Stimulated activated naive B cell treated with anti-CD40 and anti-IgM and Interleukin-4, amounts not matched to agents 10 μg/mL and 1 μg/mL and 100 μg/mL, for 72 hours (primary cell): ENCODE measurements around the gene ZNF205.

Experiments used
- ATAC-seq, 2 donors: fragments of 150-1000 bp; cut with Tn5 transposase; replicated peaks; 2 replicates each; pipeline ENCODE4 v1.10.0; 2021; ENCODE audit warnings: moderate library complexity in 1 of 2
- DNase-seq: peaks from one replicate; pipeline ENCODE4 v3.0.0; 2021
- H3K27ac Mint-ChIP-seq: one replicate; pipeline ENCODE4 v1.8.0; 2022; ENCODE audit warnings: mild to moderate bottlenecking, mixed read lengths
- H3K27me3 Mint-ChIP-seq, 2 donors: one replicate each; pipeline ENCODE4 v1.8.0; 2022; ENCODE audit warnings: mixed read lengths in 2 of 2
- H3K36me3 Mint-ChIP-seq, 2 donors: one replicate each; pipeline ENCODE4 v1.8.0; 2022; ENCODE audit warnings: mixed read lengths in 2 of 2, mild to moderate bottlenecking in 1 of 2
- H3K4me1 Mint-ChIP-seq, 2 donors: one replicate each; pipeline ENCODE4 v1.8.0; 2022; ENCODE audit warnings: mixed read lengths in 2 of 2, mild to moderate bottlenecking in 1 of 2
- H3K4me3 Mint-ChIP-seq, 2 donors: one replicate each; pipeline ENCODE4 v1.8.0; 2022; ENCODE audit warnings: mild to moderate bottlenecking in 2 of 2, mixed read lengths in 2 of 2, moderate library complexity in 1 of 2
- H3K9me3 Mint-ChIP-seq, 2 donors: one replicate each; pipeline ENCODE4 v1.8.0; 2022; ENCODE audit warnings: mixed read lengths in 2 of 2, mild to moderate bottlenecking in 1 of 2

ZNF205 gene

DNA sequence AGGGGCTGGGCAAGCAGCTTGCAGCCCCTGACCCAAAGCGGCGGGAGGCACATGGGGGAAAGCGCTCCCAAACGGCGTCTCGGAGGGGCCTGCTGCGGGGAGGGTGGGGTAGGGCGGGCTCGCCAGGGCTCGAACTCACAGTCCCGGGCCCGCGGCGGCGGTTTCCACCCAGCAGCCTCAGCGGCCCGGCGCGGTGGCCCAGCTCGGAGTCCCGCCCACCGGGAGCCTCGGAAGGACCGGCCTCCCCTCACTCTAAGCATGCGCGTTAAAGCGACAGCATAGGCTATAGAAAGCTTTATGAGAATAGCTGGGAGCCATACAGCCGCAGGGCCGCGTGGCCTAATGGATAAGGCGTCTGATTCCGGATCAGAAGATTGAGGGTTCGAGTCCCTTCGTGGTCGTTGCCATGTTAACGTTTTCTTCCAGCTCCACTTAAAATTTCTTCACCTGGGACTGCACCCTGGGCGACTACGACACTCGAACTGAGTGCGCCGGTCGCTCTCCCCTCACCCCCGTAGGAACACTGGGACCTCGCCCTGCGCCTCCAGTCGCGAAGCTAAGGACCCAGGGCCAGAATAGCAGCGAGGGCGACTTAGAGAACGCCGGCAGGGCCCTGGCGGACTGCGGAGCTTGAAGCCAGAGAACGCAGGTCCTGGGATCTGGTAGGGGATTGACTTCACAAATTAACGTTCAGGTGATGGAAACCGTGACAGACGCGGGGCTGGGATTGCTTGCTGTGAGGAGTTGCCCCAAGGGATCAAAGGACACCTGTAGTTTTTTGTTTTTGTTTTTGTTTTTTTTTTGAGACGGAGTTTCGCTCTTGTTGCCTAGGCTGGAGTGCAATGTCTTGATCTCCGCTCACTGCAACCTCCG is 38.2 kb downstream of the ZNF205 start:
- peaks cover 5 to 11% of the 10 kb centered on the region in 2 donors for H3K27me3 Mint-ChIP-seq
- peaks cover 7 to 11% of the 10 kb centered on the region in 2 donors for H3K36me3 Mint-ChIP-seq
- ATAC-seq (peak; percentile 83 to 90), DNase-seq (peak; percentile 98)
- peaks cover 23 to 32% of the 10 kb centered on the region in 2 donors for H3K4me1 Mint-ChIP-seq
- H3K27ac Mint-ChIP-seq, result peak overlapping the region; percentile 98
- peak overlapping the region; percentile 92 to 95 for H3K4me3 Mint-ChIP-seq
- H3K9me3 Mint-ChIP-seq, result peaks cover 4% of the 10 kb centered on the region in 2 donors

DNA sequence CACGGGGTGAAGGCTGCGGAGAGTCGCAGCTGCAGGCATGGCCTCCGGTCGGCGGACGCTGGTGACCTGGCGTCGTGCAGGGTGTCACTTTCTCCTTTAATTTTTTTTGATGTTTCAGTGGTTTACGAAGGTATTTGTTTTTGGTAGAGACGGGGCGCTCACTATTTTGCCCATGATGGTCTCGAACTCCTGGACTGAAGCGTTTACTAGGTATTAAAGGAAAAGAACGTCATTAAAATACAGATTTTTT is 39.6 kb downstream of the ZNF205 start:
- Mint-ChIP-seq H3K9me3 (peaks cover 4% of the 10 kb centered on the region in 2 donors), H3K36me3 (peaks cover 7 to 11% of the 10 kb centered on the region in 2 donors), H3K4me1 (peaks cover 23 to 32% of the 10 kb centered on the region in 2 donors), H3K27me3 (peaks cover 5 to 11% of the 10 kb centered on the region in 2 donors), H3K4me3 (peak overlapping the region; percentile 76 to 79), H3K27ac (peak overlapping the region; percentile 96)
- DNase-seq (no peak), ATAC-seq (no peak)

DNA sequence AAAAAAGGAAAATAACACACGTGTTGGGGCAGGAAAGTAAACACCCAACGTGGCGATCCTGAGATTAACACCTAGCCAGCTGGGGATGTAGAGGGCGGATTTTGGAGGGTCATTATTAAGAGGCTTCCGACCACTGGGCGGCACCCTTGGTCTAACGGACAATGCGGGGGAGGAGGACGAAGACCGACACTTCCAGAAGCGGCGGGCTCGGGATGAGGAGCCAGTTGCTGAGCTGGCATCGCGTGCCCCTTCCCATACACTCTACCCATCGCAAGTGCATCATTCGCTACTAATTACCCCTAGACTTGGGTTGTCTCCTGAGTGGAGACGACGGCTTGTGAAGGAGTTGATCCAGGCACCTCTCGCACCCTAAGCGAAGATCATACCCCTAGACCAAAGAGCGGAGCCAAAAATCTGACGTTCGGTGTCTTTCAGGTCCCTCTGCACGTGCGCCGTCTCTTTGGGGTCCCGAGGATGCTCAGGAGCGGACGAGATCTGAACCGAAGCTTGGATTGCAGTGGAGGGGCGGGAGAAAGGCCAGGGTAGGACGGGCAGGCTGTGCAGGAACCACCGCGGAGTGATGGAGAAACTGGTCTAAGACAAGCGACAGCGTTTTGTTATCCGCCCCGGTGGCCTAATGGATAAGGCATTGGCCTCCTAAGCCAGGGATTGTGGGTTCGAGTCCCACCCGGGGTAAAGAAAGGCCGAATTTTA is 40.0 kb downstream of the ZNF205 start:
- peak in 1 of 2 donors; percentile 24 for ATAC-seq
- peaks cover 5 to 10% of the 10 kb centered on the region in 2 donors for H3K27me3 Mint-ChIP-seq
- H3K9me3 Mint-ChIP-seq, result peaks cover 4% of the 10 kb centered on the region in 2 donors
- peaks cover 25 to 36% of the 10 kb centered on the region in 2 donors for H3K4me1 Mint-ChIP-seq
- peaks cover 9 to 13% of the 10 kb centered on the region in 2 donors for H3K36me3 Mint-ChIP-seq
- peak; percentile 77 for DNase-seq
- H3K27ac Mint-ChIP-seq, result peak overlapping the region; percentile 96
- peak overlapping the region; percentile 76 to 79 for H3K4me3 Mint-ChIP-seq

DNA sequence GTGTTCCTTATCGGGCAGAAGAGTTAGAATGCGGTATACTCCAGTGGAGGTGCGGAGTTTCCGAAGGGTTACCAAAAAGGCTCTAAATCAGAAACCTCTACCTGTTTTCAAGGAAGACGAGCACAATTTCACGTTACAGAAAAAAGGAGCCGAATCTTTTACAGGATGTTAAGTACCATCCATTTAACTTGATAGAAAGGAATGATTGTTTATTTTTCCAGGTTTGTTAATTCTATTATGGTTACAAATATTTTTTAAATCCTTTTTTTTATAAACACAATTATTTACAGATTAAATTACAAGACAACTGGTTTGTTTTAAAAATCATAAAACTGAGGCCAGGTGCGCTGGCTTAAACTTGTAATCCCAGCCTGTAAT is 40.6 kb downstream of the ZNF205 start:
- peak overlapping the region; percentile 96 for H3K27ac Mint-ChIP-seq
- H3K4me1 Mint-ChIP-seq, result peaks cover 31 to 42% of the 10 kb centered on the region in 2 donors
- H3K4me3 Mint-ChIP-seq, result peak overlapping the region; percentile 76 to 79
- peaks cover 8 to 10% of the 10 kb centered on the region in 2 donors for H3K27me3 Mint-ChIP-seq
- H3K9me3 Mint-ChIP-seq, result peaks cover 4% of the 10 kb centered on the region in 2 donors
- ATAC-seq (no peak), DNase-seq (no peak)
- H3K36me3 Mint-ChIP-seq, result peaks cover 13 to 18% of the 10 kb centered on the region in 2 donors

DNA sequence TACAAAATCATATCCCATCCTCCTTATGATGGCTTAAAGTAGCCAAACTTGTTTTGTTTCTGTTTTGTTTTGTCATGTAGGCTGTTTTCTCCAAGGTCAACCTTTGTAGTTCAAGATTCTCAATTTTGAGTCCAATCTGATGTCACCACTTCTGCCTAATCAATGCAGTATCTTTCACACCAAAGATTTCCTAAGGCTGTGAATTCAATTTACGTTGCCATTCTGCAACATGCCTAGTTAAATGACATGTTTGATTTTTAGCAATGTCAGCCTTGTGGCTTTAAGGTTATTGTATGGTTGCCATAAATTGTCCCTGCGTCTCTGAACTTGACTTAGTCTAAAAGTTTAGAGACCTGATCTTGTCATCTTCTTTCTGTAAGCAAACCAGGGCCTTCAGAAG is 42.8 kb downstream of the ZNF205 start:
- DNase-seq (no peak), ATAC-seq (no peak)
- Mint-ChIP-seq H3K27me3 (peaks cover 10 to 13% of the 10 kb centered on the region in 2 donors), H3K27ac (no peak overlapping the region), H3K36me3 (peaks cover 15 to 24% of the 10 kb centered on the region in 2 donors), H3K4me3 (no peak overlapping the region), H3K4me1 (peaks cover 33 to 50% of the 10 kb centered on the region in 2 donors), H3K9me3 (peaks cover 4% of the 10 kb centered on the region in 2 donors)

DNA sequence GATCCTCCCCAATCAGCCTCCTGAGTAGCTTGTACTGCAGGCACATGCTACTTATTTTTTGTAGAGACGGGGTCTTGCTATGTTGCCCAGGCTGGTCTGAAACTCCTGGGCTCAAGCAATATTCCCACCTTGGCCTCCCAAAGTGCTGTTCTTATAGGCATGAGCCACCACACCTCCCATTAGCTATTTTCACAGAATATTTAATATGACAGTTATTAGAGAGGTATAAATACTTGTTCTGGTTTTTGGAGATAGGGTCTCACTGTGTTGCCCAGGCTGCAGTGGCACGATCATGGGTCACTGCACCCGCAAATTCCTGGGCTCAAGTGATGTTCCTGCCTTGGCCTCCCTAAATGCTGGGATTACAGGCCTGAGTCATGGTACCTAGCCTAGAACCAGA is 43.6 kb downstream of the ZNF205 start:
- H3K9me3 Mint-ChIP-seq, result peaks cover 2 to 4% of the 10 kb centered on the region in 2 donors
- H3K36me3 Mint-ChIP-seq, result peaks cover 11 to 18% of the 10 kb centered on the region in 2 donors
- DNase-seq (no peak), ATAC-seq (no peak)
- H3K4me3 Mint-ChIP-seq, result no peak overlapping the region
- peaks cover 29 to 44% of the 10 kb centered on the region in 2 donors for H3K4me1 Mint-ChIP-seq
- H3K27ac Mint-ChIP-seq, result no peak overlapping the region
- H3K27me3 Mint-ChIP-seq, result peaks cover 5 to 13% of the 10 kb centered on the region in 2 donors

DNA sequence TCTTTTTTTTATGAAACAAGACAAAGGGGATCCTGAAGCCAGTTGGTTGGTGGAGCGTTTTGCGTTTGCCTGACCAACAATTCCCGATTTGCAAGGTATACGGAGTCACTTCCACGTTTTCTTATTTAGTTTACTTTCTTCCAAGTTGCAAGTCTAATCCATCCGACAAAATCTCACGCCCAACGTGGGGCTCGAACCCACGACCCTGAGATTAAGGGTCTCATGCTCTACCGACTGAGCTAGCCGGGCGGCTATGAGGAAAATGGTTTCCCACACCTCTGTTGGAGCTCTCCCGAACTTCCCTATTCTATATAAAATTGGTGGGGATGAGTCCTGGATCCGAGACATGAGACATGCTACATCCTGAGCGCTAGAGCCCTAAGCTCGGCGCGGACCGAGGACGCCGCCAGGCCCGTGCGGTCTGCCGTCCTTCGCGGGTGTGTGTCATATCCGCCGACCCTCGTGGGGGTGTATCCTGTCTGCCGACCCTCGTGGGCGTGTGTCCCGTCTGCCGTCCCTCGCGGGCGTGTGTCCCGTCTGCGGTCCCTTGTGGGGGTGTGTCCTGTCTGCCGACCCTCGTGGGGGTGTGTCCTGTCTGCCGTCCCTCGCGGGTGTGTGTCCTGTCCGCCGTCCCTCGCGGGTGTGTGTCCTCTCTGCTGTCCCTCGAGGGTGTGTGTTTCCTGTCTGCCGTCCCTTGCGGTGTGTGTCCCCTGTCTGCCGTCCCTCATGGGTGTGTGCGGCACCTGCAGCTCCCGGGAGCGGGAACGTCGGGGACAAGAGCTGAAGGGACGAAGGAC is 45.0 kb downstream of the ZNF205 start:
- ATAC-seq (peak; percentile 10 to 13), DNase-seq (no peak)
- Mint-ChIP-seq H3K9me3 (peaks cover 2 to 4% of the 10 kb centered on the region in 2 donors), H3K36me3 (peaks cover 11 to 18% of the 10 kb centered on the region in 2 donors), H3K4me3 (peak overlapping the region; percentile 91 to 94), H3K27ac (peak overlapping the region; percentile 97), H3K4me1 (peaks cover 25 to 35% of the 10 kb centered on the region in 2 donors), H3K27me3 (peaks cover 5 to 13% of the 10 kb centered on the region in 2 donors)

DNA sequence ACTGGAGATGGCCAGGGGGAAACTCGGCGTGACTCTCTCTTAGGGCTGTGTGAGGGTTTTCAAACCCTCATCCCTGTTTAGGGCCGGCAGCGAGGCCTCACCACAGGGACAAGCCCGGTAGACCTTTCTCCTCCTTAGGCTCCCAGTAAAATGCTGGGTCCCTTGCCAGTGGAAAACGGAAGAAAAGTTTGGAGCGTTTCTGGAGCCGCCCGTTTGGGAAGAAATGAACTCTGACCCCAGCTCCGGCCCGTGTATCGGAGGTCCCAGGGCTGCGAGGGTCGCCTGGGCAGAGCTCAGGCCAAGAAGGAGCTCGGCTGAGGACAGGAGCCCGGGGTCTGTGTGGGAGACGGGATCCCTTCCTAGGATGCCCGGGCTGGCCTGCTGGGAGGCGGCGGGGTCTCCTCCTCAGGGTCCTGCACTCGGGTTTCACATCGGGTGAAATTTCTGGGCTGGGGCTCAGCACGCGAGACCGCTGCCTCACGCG is 45.7 kb downstream of the ZNF205 start:
- peak overlapping the region; percentile 97 for H3K27ac Mint-ChIP-seq
- H3K9me3 Mint-ChIP-seq, result peaks cover 2 to 4% of the 10 kb centered on the region in 2 donors
- peaks cover 5 to 13% of the 10 kb centered on the region in 2 donors for H3K27me3 Mint-ChIP-seq
- peak overlapping the region; percentile 91 to 94 for H3K4me3 Mint-ChIP-seq
- peaks cover 20 to 31% of the 10 kb centered on the region in 2 donors for H3K4me1 Mint-ChIP-seq
- no peak for DNase-seq
- ATAC-seq, result peak; percentile 9 to 12
- H3K36me3 Mint-ChIP-seq, result peaks cover 8 to 13% of the 10 kb centered on the region in 2 donors

DNA sequence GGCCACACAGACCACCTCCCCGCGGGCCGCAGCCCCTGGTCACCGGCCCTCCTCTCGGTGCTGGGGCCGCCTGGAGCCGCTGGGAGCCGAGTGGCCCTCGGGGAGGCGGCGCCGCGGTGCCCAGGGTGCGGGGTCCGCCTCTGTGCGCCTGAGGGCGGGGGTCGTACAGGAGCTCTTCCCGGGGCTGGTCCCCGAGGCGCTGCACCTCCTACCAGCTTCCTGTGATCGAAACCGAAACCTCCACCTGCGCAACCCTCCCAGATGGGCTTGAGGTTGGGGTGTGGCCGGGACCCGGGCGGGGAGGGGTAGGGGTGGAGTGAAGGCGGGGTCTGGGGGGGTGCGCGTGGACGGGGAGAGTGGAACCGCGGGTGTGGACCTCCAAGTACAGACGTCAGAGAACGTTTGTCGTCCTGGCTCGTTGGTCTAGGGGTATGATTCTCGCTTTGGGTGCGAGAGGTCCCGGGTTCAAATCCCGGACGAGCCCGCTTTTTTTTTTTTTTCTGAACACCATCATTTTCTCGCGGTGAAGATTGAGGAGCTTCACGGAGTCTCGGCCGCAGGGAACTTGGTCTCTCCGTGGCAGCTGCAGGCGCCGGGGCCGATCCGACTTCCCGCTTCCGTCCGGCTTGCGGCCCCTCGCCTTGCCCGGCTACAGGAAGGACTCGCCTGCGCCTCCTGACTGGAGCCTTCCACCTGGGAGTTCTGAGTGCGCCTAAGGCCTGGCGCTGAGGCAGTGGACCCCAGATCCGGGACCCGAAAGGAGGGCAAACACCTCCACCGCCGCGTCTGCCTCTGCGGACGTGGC is 46.3 kb downstream of the ZNF205 start:
- H3K4me1 Mint-ChIP-seq, result peaks cover 20 to 31% of the 10 kb centered on the region in 2 donors

DNA sequence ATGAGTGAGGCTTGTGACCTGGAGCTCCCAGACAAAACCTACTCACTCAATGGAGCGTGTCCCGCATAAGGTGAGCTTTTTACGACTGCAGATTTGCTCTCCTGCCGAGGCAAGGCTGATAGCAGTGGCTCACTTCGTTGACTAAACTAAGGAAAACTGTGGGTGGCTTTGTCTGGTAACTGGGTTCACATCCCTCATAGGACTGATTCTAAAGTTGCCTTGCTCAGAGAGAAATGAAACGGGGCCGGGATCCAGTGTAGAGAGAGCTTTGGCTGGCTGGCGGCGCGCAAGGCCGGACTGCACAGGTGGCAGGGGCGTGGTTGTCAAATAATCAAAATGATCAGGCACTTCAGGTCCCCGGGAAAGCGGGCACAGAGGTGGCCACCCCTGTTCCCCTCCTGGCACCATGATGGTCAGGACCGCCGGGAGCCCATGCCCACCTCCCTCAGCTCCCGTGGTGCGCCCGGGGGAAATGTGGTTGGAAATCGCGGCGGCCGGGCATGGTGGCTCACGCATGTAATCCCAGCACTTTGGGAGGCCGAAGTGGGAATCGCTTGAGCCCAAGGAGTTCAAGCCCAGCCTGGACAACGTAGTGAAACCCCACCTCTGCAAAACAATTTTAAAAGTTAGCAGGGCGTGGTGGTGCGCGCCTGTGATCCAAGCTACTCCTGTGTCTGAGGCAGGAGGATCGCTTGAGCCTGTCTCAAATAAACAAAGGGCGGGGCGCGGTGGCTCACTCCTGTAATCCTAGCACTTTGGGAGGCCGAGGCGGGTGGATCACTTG is 49.0 kb downstream of the ZNF205 start:
- H3K27me3 Mint-ChIP-seq, result peaks cover 15 to 20% of the 10 kb centered on the region in 2 donors
- no peaks in the 10 kb centered on the region for H3K9me3 Mint-ChIP-seq
- H3K27ac Mint-ChIP-seq, result no peak overlapping the region
- H3K36me3 Mint-ChIP-seq, result peaks cover 8 to 13% of the 10 kb centered on the region in 2 donors
- peaks cover 22 to 40% of the 10 kb centered on the region in 2 donors for H3K4me1 Mint-ChIP-seq
- DNase-seq, result no peak
- no peak for ATAC-seq
- H3K4me3 Mint-ChIP-seq, result no peak overlapping the region

More for the DNA sequence above, 46.3 kb downstream of the ZNF205 start:
- peak; percentile 78 for DNase-seq
- ATAC-seq, result peak; percentile 85 to 87
- Mint-ChIP-seq H3K36me3 (peaks cover 8 to 13% of the 10 kb centered on the region in 2 donors), H3K27ac (peak overlapping the region; percentile 98), H3K4me3 (peak overlapping the region; percentile 91 to 95), H3K9me3 (peaks cover 2 to 4% of the 10 kb centered on the region in 2 donors), H3K27me3 (peaks cover 9 to 14% of the 10 kb centered on the region in 2 donors)

DNA sequence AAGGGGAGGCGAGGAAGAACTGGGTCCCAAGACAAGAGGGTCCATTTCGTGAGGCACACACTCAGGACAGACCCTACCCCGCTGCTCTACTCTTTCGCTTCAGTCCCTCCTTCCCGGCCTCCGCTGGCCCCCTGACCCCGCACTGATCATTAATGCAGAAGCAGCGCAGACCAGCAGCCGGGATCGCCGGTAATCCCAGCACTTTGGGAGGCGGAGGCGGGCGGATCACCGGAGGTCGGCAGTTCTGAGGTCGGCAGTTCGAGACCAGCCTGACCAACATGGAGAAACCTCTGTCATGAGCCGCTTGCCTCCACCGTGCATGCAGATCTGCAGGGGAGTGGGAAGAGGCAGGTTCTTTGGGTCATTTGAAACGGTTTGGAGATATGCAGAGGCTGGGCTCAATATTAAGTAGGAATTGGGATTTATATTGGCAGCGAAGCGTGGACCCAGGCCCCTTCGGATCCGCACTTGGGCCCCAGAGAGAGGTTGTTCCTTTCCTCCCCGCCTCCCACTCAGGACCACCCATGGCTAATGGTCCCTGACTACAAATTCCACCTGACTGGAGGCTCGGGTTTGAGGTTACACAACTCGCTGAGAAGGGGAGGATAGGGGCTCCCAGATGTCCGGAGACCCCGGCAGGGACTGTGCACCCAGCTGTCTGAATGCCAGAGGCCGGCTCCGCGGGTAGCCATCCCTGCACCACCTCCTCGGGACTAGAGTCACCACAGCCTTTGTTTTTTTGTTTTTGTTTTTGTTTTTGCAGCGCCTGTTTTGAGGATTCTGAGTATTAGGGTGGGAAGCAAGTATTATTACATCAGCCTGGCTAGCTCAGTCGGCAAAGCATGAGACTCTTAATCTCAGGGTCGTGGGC is 52.0 kb downstream of the ZNF205 start:
- ATAC-seq, result no peak
- H3K36me3 Mint-ChIP-seq, result no peaks in the 10 kb centered on the region
- DNase-seq, result no peak
- no peak overlapping the region for H3K4me3 Mint-ChIP-seq
- peaks cover 11 to 18% of the 10 kb centered on the region in 2 donors for H3K4me1 Mint-ChIP-seq
- no peak overlapping the region for H3K27ac Mint-ChIP-seq
- peaks cover 20 to 22% of the 10 kb centered on the region in 2 donors for H3K27me3 Mint-ChIP-seq
- H3K9me3 Mint-ChIP-seq, result no peaks in the 10 kb centered on the region
